ENCODE measurements around the gene C1QTNF8.

C1QTNF8 gene, protein sequence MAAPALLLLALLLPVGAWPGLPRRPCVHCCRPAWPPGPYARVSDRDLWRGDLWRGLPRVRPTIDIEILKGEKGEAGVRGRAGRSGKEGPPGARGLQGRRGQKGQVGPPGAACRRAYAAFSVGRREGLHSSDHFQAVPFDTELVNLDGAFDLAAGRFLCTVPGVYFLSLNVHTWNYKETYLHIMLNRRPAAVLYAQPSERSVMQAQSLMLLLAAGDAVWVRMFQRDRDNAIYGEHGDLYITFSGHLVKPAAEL

DNA sequence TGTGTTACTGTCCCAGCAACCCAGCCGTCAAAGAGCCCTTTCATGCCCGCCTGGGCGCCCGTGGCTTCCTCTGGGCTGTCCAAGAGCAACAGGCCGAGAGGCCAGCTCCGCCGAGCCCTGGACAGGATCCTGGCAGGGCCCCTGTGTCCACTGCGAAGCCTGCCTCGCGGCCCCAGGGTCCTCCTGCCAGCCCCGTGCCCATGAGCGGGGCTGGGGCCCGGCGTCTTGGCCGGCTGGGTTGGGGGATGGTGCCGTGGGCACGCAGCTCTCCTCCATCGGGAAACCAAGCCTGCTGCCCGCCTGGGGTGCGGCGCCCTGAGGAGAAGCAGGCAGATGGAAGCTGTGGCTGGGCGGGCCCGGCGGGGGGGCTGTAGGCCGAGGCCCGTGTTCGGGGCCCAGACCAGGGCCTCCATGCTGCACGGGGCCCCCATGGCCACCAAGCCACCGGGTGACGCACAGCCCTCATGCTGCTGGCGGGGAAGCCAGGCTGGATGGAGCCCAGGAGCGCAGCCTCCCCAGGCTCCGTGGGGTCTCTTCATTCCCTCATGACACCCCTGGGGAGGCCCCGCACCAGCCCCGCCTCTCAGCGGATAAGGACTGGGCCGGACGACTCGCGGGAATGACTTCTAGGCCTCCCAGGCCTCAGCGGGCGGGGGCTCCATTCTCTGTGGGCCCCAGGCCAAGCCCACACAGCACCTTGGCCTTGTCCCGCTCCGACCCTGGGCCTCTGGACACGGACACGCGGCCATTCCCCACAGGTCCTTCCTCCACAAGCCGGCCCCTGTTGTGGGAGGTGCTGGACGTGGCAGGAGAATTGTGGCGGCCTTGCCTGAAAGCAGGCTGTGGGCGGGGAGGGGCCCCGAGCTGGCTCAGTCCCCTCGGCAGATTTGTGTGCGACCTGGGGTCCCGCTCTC lies at the start of gene C1QTNF8:
Gene C1QTNF8 (minus strand): TSS at position 76 of the 914 bp plus-strand sequence. CDS start 1,322 bp downstream, outside the sequence.
- no peak for DNase-seq

DNA sequence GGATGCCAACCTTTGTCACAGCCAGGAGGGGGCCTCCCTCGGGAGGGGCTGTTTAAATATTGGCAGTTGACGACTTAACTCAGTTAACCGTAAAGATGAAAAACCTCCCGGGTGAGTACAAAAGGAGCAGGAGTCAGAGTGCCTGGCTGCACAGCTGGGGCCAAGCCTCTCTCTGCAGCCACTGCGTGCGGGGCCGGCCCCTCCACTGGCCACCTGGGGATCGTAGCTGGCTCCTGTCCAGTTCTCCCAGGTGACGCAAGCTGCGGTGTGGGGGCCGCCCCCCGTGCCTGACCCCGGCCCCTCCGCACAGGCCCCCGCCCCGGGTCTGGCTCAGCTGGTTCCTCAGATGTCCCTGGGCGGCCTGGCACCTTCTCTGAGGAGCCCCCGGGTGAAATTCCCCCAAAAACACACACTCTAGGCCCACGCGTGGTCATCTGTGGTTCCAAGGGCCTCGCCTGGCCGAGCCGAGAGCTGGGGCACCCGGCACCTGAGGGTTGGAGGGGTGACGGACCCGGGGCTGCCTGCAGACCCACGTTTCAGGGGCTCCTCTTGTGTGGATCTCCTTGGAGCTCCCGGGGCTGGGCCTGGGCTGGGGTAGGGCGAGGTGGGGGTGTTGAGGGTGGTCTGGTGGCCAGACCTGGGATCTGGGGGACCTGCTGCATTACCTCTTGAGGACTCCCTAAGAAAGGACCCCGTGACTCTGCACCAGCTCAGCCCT lies 49.5 kb upstream of the C1QTNF8 start:
- no peak for DNase-seq

DNA sequence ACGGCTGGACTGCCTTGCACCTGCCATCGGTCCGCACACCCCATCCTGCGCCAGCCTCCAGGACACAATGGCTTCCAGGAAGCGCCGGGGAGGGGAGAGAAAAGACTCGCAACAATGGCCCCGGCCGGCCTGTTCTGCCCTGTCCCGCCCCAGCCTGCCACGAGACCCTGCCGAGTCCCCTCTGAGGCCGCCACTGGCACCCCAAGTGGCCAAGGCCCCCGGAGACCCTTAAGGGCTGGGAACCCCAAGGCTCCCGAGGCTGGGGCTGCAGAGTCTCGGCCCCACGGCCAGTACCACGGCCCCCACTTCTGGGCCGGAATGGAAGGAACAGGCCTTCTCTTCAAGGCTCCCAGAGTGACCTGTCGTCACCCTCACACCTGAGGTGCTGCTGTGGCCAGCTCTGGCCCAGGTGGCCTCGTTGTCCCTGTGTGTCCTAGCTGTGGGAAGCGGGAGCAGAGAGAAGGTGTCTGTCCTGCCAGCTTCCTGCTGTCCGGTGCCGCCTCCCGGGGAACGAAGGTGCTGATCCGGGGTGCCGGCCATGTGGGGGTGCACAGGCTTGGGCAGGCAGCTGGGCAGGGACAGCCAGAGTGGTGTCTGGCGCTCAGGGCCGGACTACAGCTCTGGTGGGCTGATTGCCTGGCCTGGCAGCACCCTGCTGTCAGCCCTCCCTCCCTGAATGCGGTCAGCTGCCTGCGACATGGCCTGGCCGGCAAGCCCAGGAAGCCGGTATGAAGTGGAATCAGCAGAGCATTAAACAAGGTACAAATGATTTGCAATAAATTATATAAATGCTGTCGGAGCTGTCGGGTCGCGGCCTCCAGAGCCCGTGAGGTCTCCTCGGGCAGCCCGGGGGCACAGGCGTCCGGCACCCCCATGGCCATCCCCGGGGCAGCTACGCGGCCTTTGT lies 48.7 kb upstream of the C1QTNF8 start:
- no peak for DNase-seq

DNA sequence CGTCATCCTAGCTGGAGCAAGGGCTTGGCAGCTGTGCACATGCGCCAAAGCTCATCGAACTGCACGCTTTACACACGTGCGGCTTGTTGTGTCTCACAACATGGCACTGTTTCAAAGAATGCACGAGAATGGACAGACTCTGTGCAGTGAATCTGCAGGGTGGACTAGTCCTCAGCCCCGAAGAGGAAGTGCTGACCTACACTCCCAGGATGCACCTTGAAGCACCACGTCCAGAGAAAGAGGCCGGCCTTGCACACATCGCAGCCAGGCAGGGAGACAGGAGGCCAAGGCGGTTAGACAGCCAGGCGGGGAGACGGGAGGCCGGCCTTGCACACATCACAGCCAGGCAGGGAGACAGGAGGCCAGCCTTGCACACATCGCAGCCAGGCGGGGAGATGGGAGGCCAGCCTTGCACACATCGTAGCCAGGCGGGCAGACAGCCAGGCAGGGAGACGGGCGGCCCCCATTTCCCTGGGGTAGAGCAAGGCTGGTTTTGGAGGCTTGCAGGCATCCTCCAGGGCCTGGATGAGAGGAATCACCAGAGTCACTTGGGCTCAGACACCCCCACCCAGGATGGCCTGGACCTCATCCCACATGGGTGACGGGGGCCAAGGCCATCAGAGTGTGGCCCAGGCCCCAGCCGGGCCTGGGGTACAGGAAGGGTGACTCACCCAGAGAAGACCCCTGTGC lies 47.9 kb upstream of the C1QTNF8 start:
- DNase-seq: no peak

DNA sequence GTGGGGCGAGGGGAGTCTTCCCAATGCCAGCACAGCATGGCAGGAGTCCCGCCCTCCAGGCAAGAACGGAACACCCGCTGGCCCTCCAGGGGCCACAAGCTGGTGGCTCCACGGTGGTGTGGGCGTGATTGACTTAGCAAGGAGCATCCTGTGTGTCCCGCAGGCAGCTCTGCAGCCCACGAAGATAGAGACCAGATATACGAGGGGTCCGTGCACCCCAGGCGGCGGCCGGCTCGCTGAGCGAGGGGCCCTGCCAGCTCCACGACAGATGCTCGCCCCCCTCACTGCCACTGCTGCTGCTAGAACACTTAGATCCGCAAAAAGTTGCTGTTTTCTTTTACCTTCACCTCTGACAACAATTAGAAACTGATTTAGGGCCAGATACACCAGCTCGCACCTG lies 46.9 kb upstream of the C1QTNF8 start:
- no peak for DNase-seq

DNA sequence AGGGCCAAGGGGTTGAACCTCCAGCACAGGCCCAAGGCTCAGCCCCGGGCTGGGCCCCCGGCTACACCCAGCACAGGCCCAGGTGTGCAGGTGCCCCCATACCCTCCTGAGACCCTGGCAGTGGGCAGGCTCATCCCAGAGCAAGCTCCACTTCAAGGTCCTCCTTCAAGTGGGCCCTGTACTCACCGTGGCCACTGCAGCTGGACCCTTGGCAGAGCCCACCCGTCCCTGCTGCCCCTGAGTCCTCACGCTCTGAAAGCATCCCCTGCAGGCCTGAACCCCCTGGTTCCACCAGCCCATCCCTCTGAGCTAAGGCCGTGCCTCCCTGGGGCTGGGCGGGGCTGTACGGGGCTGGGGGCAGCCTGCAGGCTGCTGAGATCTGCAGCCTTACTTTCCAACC lies 45.7 kb upstream of the C1QTNF8 start:
- DNase-seq: no peak

DNA sequence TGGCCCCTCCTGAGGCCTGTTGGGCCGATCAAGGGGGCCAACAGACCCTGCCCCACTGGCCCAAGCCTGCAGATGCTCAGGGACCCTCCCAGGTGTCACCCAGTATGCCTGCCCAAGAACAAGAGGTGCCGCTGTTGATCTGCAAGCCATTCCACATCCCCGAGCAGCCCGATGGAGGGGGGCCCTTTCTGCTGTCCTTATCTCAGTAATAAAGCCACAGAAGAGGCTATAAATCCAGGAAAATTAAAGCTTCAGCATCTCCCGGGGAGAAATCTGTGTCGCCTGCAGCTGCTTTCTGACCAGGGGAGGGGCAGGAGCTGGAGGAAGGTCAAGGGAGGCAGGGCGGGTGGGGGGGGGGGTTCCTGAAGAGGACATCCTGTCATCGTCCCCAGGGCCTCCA lies 45.1 kb upstream of the C1QTNF8 start:
- DNase-seq: no peak

DNA sequence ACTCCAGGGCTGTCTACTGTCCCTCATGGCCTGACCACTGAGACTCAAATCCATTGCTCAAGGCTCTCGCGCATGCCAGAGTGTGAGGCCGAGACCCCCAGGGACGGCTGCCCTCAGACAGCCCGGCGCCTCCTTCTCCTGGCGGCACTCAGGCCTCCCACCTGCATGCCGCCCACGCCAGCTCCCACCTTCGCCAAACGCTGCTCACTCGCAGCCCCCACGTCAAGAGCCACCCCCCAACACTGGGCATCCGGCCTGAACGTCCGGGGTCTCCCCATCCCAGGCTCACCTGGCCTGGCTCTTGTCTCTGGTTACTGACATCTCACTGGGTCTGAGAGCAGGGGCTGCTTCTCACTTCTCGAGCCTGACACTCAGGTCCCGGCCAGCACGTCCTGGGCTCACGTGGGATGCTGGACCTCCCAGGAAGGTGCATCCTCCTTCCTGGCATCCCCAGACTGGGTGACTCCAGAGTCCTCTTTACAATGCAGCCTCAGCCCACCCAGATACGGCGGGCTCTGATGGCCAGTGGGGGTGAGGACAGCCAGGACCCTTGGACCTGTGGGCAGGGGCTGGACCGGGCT lies 44.6 kb upstream of the C1QTNF8 start:
- no peak for DNase-seq

DNA sequence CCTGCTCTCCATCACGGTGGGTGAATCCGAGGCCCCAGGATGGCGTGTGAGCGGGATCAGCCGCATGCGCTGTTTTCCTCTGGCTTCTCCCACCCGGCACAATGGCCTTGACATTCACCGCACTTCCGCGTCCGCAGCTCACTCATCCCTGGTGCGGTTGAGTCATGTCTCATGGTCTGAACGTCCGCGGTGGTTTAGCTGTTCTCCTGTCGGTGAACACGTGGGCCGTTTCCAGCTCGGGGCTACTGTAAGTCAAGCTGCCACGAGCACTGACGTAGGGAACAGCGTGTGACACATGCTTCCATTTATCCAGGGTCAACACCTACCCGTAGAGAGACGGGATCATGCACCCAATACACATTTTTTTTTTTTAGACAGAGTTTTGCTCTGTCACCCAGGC lies 41.6 kb upstream of the C1QTNF8 start:
- no peak for DNase-seq

DNA sequence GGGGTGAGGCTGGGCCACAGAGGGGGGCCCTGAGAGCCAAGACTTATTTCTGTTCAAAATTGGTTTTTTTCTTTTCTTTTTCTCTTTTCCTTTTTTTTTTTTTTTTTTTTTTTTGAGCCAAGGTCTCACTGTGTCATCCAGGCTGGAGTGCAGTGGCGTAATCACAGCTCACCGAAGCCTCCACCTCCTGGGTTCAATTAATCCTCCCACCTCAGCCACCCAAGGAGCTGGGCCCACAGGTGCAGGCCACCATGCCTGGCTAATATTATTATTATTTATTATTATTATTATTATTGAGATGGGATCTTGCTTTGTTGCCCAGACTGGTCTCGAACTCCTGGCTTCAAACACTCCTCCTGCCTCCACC lies 39.4 kb upstream of the C1QTNF8 start:
- no peak for DNase-seq

DNA sequence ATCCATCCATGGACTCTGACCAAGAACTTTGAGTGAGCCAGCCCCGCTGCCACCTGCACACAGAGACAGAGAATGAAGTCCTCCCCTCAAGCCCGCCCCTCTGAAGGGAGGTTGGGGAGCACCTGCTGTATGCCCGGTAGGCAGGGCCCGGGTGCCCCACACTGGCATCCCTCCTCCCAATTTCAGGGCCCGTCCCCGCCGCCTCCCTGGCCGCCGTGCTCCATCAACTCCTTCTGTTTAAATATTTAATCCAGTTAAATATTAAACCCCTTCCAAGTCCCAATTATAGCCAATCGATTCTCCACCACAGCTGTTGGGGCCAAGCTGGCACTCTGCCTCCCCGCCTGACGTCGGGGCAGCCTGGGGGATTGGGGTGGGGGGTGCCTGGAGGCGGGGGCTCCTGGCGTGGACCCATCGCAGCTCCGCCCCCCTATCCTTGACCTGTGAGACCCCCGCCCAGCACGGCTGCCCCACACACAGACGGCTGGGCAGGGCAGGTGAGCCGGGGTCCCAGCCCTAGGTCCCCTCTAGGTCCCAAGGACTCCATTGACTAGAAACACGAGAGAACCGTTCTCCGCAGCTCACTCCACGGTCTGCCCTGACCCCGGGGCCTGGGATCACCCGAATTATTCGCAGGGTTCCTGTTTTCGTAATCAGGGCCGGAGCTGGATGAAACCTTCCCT lies 38.9 kb upstream of the C1QTNF8 start:
- no peak for DNase-seq

DNA sequence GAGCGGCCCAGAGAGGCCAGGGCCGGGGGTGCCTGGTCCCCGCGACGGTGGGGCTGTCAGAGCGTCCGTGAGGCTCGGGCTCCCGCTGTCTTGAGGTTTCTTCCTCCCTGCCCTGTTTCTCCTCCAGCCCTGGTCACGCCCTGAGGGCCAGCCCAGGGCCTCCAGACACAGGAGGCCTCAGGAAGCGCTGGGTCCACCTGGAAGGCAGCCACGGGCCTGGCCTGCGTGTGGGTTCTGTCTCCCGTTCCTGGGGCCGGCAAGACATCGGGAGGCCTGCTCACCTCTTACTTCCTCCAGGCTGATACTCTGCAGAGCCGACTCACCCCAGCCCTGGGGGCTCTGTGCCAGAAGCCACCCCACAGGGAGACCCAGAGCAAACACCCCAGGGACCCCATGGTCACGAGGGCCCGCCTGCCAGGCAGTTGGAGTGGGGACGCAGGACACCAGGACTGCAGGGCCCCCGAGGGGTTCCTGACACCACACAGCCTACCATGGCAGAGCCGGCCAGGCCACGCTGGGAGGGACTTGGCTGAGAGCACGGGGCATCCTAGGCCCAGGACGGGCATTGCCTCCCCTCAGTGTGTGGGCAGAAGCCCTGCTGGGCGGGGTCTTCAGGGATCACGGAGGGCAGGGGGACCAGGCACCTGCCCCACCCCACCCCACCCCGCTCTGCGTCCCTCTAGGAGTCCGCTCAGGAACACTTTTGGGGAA lies 37.9 kb upstream of the C1QTNF8 start:
- DNase-seq: no peak

DNA sequence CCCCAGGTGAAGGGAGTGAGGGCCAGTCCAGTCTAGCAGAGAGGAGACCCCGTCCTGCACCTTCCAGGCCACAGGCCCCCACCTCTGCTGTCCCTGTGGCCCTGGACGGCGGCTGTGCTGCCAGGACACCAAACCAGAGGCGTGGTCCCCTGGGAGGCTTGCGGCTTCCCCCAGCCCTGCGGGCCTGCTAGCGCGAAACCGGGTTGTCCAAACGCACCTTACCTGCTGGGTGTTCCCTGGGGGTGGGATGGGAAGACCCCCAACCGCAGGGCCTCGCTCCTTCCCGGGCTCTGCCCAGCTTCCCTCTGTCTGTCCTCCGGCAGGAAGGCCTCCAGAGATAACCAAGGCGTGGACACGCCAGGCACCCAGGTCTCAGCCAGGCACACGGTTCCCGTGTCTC lies 37.2 kb upstream of the C1QTNF8 start:
- no peak for DNase-seq

DNA sequence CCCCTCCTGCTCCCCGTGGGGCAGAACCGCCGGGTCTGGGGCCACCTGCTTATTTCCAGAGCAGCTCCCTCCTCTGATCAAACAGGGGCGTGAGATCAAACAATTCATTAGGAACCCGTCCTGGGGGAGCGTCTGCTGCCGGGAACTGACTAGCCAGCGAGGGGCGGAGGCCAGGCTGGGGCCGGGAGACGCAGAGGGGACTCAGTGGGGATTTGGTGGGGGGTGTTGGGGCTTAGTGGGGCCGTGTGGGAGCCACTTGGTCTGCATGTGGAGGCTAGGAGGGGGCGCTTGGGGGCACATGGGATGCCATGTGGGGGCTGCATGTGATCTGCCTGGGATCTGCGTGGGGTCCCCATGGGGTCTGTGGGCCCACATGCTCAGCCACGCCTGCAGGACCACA lies 36.4 kb upstream of the C1QTNF8 start:
- DNase-seq: no peak

DNA sequence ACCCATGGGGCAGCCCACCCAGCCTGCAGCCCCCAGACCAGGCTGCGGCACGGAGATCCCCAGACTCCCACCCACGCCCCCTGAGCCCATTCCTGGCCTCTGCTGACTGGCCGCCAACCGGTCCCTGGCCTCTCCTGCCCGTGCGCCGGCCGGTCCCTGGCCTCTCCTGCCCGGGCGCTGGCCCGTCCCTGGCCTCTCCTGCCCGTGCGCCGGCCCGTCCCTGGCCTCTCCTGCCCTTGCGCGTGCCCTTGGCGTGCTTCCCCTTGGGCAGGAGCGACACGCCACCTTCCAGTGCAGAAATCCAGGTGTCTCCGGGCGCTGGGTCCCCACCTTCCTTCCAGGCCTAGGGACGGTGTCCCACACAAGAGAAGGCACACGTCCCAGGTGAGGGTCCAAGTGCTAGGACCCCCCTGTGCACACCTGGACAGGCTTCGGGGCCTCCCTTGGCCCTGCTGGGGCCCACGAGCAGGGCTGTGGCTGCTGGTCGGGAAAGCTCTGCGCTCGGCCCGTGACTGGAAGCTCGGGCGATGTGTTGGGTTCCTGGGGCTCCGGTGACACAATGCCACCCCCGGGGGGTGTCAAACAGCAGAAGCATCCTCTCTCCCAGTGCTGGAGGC lies 35.4 kb upstream of the C1QTNF8 start:
- no peak for DNase-seq

DNA sequence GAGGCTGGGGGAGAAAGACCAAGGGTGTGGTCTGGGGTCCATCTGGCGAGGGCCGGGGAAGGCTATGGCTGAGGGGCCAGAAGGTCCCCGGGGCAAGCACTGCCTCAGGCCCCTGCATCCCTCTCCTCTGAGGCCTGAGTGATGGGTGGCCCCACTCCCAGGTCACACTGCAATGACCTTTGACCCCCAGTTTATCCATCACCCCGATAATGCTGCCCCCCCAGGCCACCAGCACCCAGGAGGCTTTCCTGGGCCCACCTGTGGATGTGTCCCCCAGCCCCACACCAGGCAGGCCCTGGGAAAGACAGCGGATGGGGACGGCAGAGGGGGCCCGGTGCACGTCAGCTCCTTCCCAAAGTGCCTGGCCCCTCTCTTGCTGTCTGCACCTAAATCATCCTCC lies 34.3 kb upstream of the C1QTNF8 start:
- DNase-seq: no peak

DNA sequence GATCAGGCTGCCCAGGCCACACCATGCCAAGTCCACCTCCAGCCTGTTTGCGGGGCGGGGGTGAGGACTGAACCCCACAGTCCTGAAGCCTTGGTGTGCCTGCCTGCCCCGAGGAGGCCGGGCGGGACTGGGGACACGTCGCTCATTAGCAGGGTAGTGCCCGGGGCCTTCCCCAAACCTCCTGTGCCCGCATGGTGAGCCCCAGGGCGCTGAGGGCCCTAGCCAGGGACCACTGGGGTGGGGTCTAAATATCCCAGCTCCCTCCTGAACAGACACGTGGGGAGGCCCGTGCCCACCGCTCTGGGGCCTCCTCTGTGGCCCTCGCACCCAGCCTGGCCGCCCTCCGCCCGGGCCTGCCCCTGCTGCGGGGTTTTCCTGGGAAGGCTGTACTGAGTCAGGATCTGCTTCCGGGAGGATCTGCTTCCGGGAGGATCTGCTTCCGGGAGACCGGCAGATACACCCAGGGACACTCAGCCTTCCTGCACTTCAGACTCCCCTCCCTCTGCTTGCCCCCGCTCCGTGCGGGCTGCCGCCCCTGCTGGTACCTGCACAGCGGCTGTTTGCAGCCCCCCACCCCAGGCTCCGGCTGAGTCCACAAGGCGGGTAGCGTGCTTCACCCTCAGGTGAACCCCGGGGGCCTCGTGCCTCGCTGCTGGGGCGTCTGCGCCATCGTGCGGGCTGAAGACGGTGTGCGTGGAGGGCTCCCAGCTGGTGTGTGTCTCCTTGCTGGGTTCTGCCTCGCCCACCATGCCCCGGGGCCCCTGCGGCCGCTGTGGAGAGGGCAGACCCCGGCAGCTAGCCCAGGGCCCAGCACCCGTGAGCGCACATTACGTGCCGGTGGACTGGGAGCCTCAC lies 33.3 kb upstream of the C1QTNF8 start:
- DNase-seq: no peak

DNA sequence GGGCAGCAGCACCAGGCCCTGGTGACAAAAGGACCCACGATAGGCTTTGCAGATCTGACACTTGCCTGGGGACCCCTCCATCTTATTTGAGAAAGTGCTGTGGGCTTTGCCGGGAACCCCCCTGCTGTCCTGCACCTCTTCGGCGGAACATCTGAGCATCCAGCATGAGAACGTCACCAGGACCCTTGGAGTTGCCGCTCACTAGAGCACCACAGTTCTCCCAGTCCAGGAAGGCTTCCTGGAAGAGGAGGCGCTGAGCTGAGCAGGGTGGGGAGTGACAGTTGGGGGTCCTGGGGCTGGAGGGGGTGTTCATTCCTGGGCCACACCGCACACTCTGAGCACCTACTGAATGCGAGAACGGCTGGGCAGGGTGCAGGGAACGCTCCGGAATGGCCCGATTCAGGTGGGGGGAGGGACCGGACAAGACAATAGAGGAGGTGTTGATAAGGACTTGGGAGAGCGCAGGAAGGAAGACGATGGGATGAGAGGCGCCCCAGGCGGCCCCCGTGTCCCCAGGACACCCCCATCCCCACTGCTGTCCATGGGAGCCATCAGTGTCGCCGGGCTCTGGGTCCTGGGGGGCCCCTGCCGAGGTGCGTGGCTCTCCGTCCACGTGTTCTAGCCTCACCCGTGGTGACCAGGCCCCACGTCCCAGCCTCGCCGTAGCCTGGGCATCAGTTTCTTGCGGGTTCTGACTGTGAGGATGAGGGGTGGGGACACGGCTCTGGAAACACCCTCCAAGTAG lies 32.1 kb upstream of the C1QTNF8 start:
- DNase-seq: no peak
